ENCODE measurements around the gene MGMT. TPM values are rescaled to one million over a fixed set of nuclear protein-coding genes. Genes with fewer than 3 reads are reported as not detected.

Gene MGMT
- polyA plus RNA-seq, 1 experiment = 10.9 TPM

DNA sequence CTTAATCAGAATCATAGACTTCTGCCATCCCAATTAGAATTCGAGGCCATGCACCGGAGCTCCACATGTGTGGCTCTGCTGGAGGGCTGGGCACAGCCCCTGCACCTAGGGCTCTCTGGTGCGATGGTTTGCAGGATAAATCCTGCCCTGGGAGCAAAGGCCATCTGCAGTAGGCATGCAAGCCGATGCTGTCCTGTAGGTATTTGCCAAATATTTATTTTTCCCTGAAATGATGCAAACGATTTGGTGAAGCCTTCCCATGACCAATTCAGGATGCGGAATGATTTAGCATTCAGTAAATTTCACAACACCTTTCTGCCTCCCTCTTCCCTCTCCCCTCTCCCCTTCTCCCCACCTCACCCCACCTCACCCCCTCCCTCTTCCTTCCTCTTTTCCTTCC, 326.4 kb downstream of the MGMT start:
- Histone ChIP-seq H3K4me3 (ENCODE audit: low read depth, low read length) (no peak overlapping the region), H3K27ac (ENCODE audit: low read depth, low read length) (no peak overlapping the region), H3K9me3 (ENCODE audit: control insufficient read depth, insufficient read depth, low read length) (peaks cover 53% of the 10 kb centered on the region), H3K27me3 (ENCODE audit: control insufficient read depth, insufficient read depth, low read length) (no peaks in the 10 kb centered on the region)
- no peak for DNase-seq (ENCODE audit: low read depth, low spot score)
- ChIA-PET POLR2A (no interaction called here), CTCF (no interaction called here)
- TF ChIP-seq, protein P1, sequence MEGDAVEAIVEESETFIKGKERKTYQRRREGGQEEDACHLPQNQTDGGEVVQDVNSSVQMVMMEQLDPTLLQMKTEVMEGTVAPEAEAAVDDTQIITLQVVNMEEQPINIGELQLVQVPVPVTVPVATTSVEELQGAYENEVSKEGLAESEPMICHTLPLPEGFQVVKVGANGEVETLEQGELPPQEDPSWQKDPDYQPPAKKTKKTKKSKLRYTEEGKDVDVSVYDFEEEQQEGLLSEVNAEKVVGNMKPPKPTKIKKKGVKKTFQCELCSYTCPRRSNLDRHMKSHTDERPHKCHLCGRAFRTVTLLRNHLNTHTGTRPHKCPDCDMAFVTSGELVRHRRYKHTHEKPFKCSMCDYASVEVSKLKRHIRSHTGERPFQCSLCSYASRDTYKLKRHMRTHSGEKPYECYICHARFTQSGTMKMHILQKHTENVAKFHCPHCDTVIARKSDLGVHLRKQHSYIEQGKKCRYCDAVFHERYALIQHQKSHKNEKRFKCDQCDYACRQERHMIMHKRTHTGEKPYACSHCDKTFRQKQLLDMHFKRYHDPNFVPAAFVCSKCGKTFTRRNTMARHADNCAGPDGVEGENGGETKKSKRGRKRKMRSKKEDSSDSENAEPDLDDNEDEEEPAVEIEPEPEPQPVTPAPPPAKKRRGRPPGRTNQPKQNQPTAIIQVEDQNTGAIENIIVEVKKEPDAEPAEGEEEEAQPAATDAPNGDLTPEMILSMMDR (IDR thresholded peaks at IDR 0.05; ENCODE audit: low read depth, low read length) = no peak

DNA sequence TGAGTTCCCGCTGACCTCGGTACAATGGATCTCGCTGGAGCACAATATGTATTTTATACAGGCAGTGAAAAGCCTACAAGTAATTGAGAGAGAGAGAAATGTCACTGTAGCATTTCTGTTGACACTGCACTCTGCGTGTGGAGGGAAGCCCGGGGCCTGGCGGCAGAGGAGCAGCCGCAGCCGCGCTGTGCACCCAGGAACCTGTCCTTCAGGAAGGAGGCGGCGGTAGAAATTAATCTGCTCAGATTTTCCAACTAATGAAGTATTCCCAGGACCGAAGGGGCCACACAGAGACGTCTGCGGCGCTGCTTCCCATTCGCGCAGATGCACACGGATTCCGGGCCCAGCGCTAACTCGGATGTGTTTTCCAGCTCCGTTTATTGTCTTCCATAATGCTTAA, 327.0 kb downstream of the MGMT start:
- Histone ChIP-seq H3K9me3 (ENCODE audit: control insufficient read depth, insufficient read depth, low read length) (peaks cover 48% of the 10 kb centered on the region), H3K27me3 (ENCODE audit: control insufficient read depth, insufficient read depth, low read length) (no peaks in the 10 kb centered on the region), H3K27ac (ENCODE audit: low read depth, low read length) (no peak overlapping the region), H3K4me3 (ENCODE audit: low read depth, low read length) (no peak overlapping the region)
- POLR2A ChIA-PET = no interaction called here
- DNase-seq (ENCODE audit: low read depth, low spot score) = no peak
- TF ChIP-seq, protein P1 (IDR thresholded peaks at IDR 0.05; ENCODE audit: low read depth, low read length) = no peak
- CTCF ChIA-PET = no interaction called here

DNA sequence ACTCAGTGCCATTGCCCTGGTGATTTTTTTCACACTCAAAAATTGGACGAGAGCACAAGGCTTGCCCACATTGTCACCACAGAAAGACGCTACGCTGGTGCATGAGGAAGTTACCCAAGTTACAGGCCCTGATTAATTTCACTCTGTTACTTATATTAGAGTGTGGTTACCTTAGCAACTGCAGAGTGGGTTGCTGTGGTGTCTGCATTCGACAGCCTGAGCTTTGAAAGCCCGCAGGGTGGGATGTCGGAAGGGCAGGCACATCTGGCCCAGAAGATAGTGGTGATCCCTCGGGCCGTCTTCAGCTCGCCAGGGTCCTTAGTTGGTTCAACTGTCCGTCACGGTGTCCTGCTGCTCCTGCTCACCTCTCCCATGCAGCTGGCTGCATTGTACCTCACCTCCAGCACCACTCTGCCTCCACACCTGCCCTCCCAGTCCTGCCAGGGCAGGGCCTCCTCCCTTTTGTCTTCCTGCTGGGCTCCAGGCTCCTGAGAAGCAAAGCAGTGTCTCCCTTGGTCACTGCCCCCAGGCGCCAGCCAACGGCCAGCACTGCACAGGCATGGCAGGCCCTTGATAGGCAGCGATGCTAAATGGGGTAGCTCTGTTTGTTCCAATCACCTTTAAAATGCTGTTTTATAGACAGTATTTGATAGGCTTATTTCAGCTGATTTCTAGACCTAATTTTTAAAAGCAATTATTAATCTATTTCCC, 329.8 kb downstream of the MGMT start:
- Histone ChIP-seq H3K27ac (ENCODE audit: low read depth, low read length) (no peak overlapping the region), H3K4me3 (ENCODE audit: low read depth, low read length) (no peak overlapping the region), H3K27me3 (ENCODE audit: control insufficient read depth, insufficient read depth, low read length) (no peaks in the 10 kb centered on the region), H3K9me3 (ENCODE audit: control insufficient read depth, insufficient read depth, low read length) (peaks cover 60% of the 10 kb centered on the region)
- DNase-seq (ENCODE audit: low read depth, low spot score) = no peak
- CTCF ChIA-PET = no interaction called here
- POLR2A ChIA-PET = no interaction called here
- TF ChIP-seq, protein P1 (IDR thresholded peaks at IDR 0.05; ENCODE audit: low read depth, low read length) = no peak

DNA sequence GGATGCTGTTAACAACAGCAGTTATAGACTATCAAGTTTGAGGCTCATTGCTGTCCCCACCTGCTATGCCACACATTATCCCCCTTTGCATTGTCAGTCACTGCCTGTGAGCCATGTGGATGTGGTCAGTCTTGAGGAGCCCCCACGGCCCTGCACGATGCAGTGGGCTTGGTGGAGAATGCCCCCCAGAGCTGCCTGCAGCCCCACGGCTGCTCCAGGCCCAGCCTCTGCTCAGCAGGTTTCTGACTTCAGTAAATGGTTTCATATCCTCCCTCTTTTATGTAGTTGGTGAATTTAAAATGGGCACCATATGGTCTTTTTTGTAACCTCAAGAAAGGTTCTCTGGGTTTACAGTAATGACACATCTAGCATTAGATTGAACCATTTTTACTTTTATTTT, 332.9 kb downstream of the MGMT start:
- CTCF ChIA-PET = no interaction called here
- Histone ChIP-seq H3K27ac (ENCODE audit: low read depth, low read length) (no peak overlapping the region), H3K4me3 (ENCODE audit: low read depth, low read length) (no peak overlapping the region), H3K27me3 (ENCODE audit: control insufficient read depth, insufficient read depth, low read length) (no peaks in the 10 kb centered on the region), H3K9me3 (ENCODE audit: control insufficient read depth, insufficient read depth, low read length) (peaks cover 42% of the 10 kb centered on the region)
- no peak for DNase-seq (ENCODE audit: low read depth, low spot score)
- POLR2A ChIA-PET = no interaction called here
- TF ChIP-seq, protein P1 (IDR thresholded peaks at IDR 0.05; ENCODE audit: low read depth, low read length) = no peak

DNA sequence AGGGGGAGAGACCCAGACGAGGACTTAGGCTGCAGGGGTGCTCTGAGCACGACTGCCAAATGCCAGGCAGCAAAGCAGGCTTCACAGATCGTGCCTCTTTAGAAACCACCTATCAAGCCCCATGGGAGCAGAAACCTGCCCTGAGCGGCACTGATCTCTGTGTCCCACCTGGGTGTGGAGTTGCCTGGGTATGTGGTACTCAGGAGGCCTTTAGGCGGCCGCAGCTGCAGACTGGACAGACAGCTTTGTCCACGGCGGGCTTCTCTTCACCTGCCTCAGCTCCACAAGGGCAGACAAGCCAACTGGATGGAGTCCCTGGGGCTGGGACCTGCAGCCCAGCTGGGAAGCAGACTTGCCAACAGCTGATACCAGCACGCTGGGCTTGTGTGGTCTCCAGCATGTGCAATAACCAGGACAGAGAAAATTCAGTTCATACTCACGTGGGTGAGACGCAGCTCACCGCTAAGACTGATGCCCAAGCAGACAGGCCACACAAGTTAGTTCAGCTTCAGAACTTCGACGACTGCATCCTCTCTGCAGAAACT, 333.8 kb downstream of the MGMT start:
- peaks cover 42% of the 10 kb centered on the region for H3K9me3 ChIP-seq (ENCODE audit: control insufficient read depth, insufficient read depth, low read length)
- no peak for DNase-seq (ENCODE audit: low read depth, low spot score)
- POLR2A ChIA-PET = no interaction called here
- H3K27ac ChIP-seq (ENCODE audit: low read depth, low read length) = no peak overlapping the region
- TF ChIP-seq, protein P1 (IDR thresholded peaks at IDR 0.05; ENCODE audit: low read depth, low read length) = no peak
- CTCF ChIA-PET = interaction anchor here (0.6 kb wide), 1 partner anchor 327 kb away, joined by 3 read pairs; no protein-coding TSS in a partner anchor
- H3K4me3 ChIP-seq (ENCODE audit: low read depth, low read length) = no peak overlapping the region
- H3K27me3 ChIP-seq (ENCODE audit: control insufficient read depth, insufficient read depth, low read length) = no peaks in the 10 kb centered on the region
